Stomach (tissue), 9 donors: ENCODE results near the gene CCDC88C. TPM values are rescaled to one million over a fixed set of nuclear protein-coding genes. Genes with fewer than 3 reads are reported as not detected.

Experiments used
- DNase-seq, 2 donors: peaks; one replicate each; pipeline versions ENCODE4 v3.0.0 to v3.0.0-alpha.2; 2013 to 2019
- H3K27ac ChIP-seq, 5 donors: fragments of 200-600 bp in 4 of 5; sonication (generic) in 4 of 5; one replicate each; pipeline ENCODE4 v1.5.1; 2013 to 2019; ENCODE audit warnings: mild to moderate bottlenecking in 1 of 5, moderate library complexity in 1 of 5
- H3K27me3 ChIP-seq, 3 donors: fragments of 200-600 bp; sonication (generic); one replicate each; pipeline ENCODE4 v1.5.1; 2017 to 2019; ENCODE audit warnings: mixed run types in 1 of 3
- H3K36me3 ChIP-seq, 4 donors: fragments of 200-600 bp; sonication (generic); 1 replicate in 3 of 4; 2 replicates in 1 of 4; pipeline ENCODE4 v1.5.1; 2016 to 2019
- H3K4me1 ChIP-seq, 4 donors: fragments of 200-600 bp; sonication (generic); one replicate each; pipeline ENCODE4 v1.5.1; 2016 to 2019
- H3K4me3 ChIP-seq, 4 donors: fragments of 200-600 bp; sonication (generic) in 3 of 4; one replicate each; pipeline ENCODE4 v1.5.1; 2016 to 2019; ENCODE audit warnings: mild to moderate bottlenecking in 1 of 4
- H3K9me3 ChIP-seq, 4 donors: fragments of 200-600 bp; sonication (generic); one replicate each; pipeline ENCODE4 v1.5.1; 2016 to 2019
- CTCF ChIP-seq, 7 experiments: fragments of 450-650 bp in 4 of 7; fragments of 200-600 bp in 3 of 7; sonication (generic) in 3 of 7; IDR thresholded peaks; one replicate each; pipeline ENCODE4 v1.5.1; 2016 to 2019; ENCODE audit warnings: antibody characterized with exemption in 7 of 7, control low read depth in 2 of 7, mild to moderate bottlenecking in 1 of 7
- EP300 ChIP-seq: sonication (generic); formaldehyde crosslinking; IDR thresholded peaks from one replicate; pipeline ENCODE4 v1.6.1; 2017; ENCODE audit warnings: antibody characterized with exemption
- POLR2A ChIP-seq, 4 donors: fragments of 450-650 bp; IDR thresholded peaks; one replicate each; pipeline ENCODE4 v1.6.1; 2016; ENCODE audit warnings: antibody characterized with exemption in 4 of 4, control low read depth in 2 of 4, mild to moderate bottlenecking in 1 of 4, moderate library complexity in 1 of 4
- POLR2AphosphoS5 ChIP-seq, 3 donors: sonication (generic); formaldehyde crosslinking; IDR thresholded peaks; one replicate each; pipeline ENCODE4 v1.6.1; 2016; ENCODE audit warnings: antibody characterized with exemption in 3 of 3
- WGBS, 5 donors: extraction: QIAGEN DNeasy Blood & Tissue Kit in 3 of 5; methylation state at CpG; one replicate each; pipeline versions ENCODE4 v1.1.5 to v1.1.7; 2013 to 2018; 5-methylcytosine and 5-hydroxymethylcytosine counted together
- intact Hi-C: fragments of 100-400 bp; cut with DNase I; formaldehyde crosslinking; loops from one replicate; pipeline ENCODE4 v1.15.1; 2023; ENCODE audit warnings: low total_unique reads
- polyA plus RNA-seq, 3 donors: library from polyadenylated mRNA; stranded (reverse); fragments of 200-250 nt; gene quantifications; one replicate each; pipeline ENCODE4 v1.2.3, GENCODE V29; 2013
- total RNA-seq, 5 donors: library from RNA; depleted of rRNA; stranded (reverse); fragments of >200 nt; gene quantifications; one replicate each; pipeline versions ENCODE4 v1.1.0 to v1.2.3, GENCODE V29; 2014 to 2016
- donor health status: healthy with polysubstance abuse.
- donor health status: Bipolar disorder and iron deficiency.
- donor health status: healthy.

Gene CCDC88C
- total and polyA plus RNA-seq, 8 donors, result 10.5 to 66.9 (median 22.3) TPM

- no peak for DNase-seq
Measured at GRCh38 chr14:91380123-91380522, 37.5 kb downstream of the CCDC88C start.

GRCh38 chr14:91379579-91379932 lies 38.1 kb downstream of the CCDC88C start:
- no peak overlapping the region for H3K4me3 ChIP-seq
- no peak for TF ChIP-seq CTCF (IDR thresholded peaks at IDR 0.05)
- TF ChIP-seq POLR2A (IDR thresholded peaks at IDR 0.05), result no peak
- no peak for TF ChIP-seq POLR2AphosphoS5 (IDR thresholded peaks at IDR 0.05)
- no peak for TF ChIP-seq EP300
- H3K36me3 ChIP-seq, result no peaks in the 10 kb centered on the region
- no peaks in the 10 kb centered on the region for H3K27me3 ChIP-seq
- no peaks in the 10 kb centered on the region for H3K9me3 ChIP-seq
- H3K4me1 ChIP-seq, result peaks cover 41 to 70% (median 62%) of the 10 kb centered on the region in 4 donors
- H3K27ac ChIP-seq, result peak overlapping the region in 1 of 5 donors; percentile 38
- intact Hi-C loops, result no loop called here
- no peak for DNase-seq
- WGBS, 5 donors, result 81 to 86% (median 84%) methylated on average over 13 of the region's 13 CpGs

More at GRCh38 chr14:91380123-91380522, 37.5 kb downstream of the CCDC88C start:
- 34 to 65% (median 49%) methylated on average over 5 of the region's 5 CpGs for WGBS, 5 donors
- Histone ChIP-seq H3K27me3 (no peaks in the 10 kb centered on the region), H3K27ac (peak overlapping the region in 1 of 5 donors; percentile 32), H3K36me3 (no peaks in the 10 kb centered on the region), H3K4me3 (no peak overlapping the region), H3K4me1 (peaks cover 41 to 65% (median 57%) of the 10 kb centered on the region in 4 donors), H3K9me3 (no peaks in the 10 kb centered on the region)
- intact Hi-C loops, result no loop called here
- TF ChIP-seq POLR2AphosphoS5 (IDR thresholded peaks at IDR 0.05) (no peak), POLR2A (IDR thresholded peaks at IDR 0.05) (no peak), EP300 (no peak), CTCF (IDR thresholded peaks at IDR 0.05) (no peak)

- H3K4me3 ChIP-seq, result no peak overlapping the region
- no peaks in the 10 kb centered on the region for H3K27me3 ChIP-seq
- H3K4me1 ChIP-seq, result peaks cover 45 to 75% (median 67%) of the 10 kb centered on the region in 4 donors
- DNase-seq, result no peak
- peak overlapping the region in 1 of 5 donors; percentile 38 for H3K27ac ChIP-seq
- intact Hi-C loops, result no loop called here
- H3K36me3 ChIP-seq, result no peaks in the 10 kb centered on the region
- 79 to 86% (median 81%) methylated on average over 9 to 11 of the region's 11 CpGs for WGBS, 5 donors
- TF ChIP-seq CTCF (IDR thresholded peaks at IDR 0.05) (no peak), POLR2AphosphoS5 (IDR thresholded peaks at IDR 0.05) (no peak), EP300 (no peak), POLR2A (IDR thresholded peaks at IDR 0.05) (no peak)
- no peaks in the 10 kb centered on the region for H3K9me3 ChIP-seq
Measured at GRCh38 chr14:91378930-91379578, 38.6 kb downstream of the CCDC88C start.

GRCh38 chr14:91377700-91378652 lies 39.6 kb downstream of the CCDC88C start:
- WGBS, 5 donors, result 57 to 72% (median 62%) methylated on average over 15 of the region's 15 CpGs
- Histone ChIP-seq H3K27ac (peak overlapping the region in 4 of 5 donors; percentile 20 to 82 (median 43)), H3K4me1 (peaks cover 56 to 86% (median 78%) of the 10 kb centered on the region in 4 donors), H3K4me3 (no peak overlapping the region), H3K9me3 (no peaks in the 10 kb centered on the region), H3K27me3 (no peaks in the 10 kb centered on the region), H3K36me3 (no peaks in the 10 kb centered on the region)
- DNase-seq, result no peak
- intact Hi-C loops, result no loop called here
- TF ChIP-seq POLR2A (IDR thresholded peaks at IDR 0.05) (no peak), EP300 (no peak), CTCF (IDR thresholded peaks at IDR 0.05) (no peak), POLR2AphosphoS5 (IDR thresholded peaks at IDR 0.05) (no peak)
